OCI-LY1 (cell line): Measurements from ENCODE around the gene GNAI2.

Source experiments
- CTCF ChIP-seq: fragments of 200-600 bp; sonication (generic), shearing (Covaris generic); IDR thresholded peaks from 2 replicates; pipeline ENCODE4 v1.5.1; 2017; ENCODE audit warnings: mild to moderate bottlenecking, antibody characterized with exemption, low read length, moderate library complexity, mixed read lengths
- EZH2 ChIP-seq: fragments of 200-600 bp; sonication (generic), shearing (Covaris generic); IDR thresholded peaks from 2 replicates; pipeline ENCODE4 v1.8.0; 2017; ENCODE audit warnings: borderline replicate concordance, mixed run types, mild to moderate bottlenecking, antibody characterized with exemption, low read length, moderate library complexity, mixed read lengths

GRCh38 chr3:50203113-50203808 lies 32.7 kb upstream of the GNAI2 start:
- TF ChIP-seq CTCF (no peak), EZH2 (no peak)
